RWPE2 (cell line): ENCODE measurements around the gene ZDHHC20.

Experiments used
- ATAC-seq: fragments of 200-7000 bp; cut with Tn5 transposase; 3 replicates; pipeline ENCODE4 v1.9.1; 2021; ENCODE audit warnings: low read depth
- DNase-seq: peaks from one replicate; pipeline ENCODE4 v3.0.0-alpha.2; 2020; ENCODE audit warnings: low spot score
- H3K27ac ChIP-seq: fragments of 450-650 bp; 2 replicates; pipeline ENCODE4 v1.5.1; 2017; ENCODE audit warnings: mild to moderate bottlenecking; ENCODE audit not compliant: poor library complexity, severe bottlenecking
- H3K27me3 ChIP-seq: fragments of 250-450 bp; sonication (Bioruptor Pico); 2 replicates; pipeline ENCODE4 v1.5.1; 2021; ENCODE audit warnings: mild to moderate bottlenecking, moderate library complexity; ENCODE audit not compliant: insufficient read depth, poor library complexity, severe bottlenecking
- H3K36me3 ChIP-seq: fragments of 250-450 bp; sonication (Bioruptor Pico); 2 replicates; pipeline ENCODE4 v1.5.1; 2020; ENCODE audit warnings: low read depth, mild to moderate bottlenecking, moderate library complexity
- H3K4me1 ChIP-seq: fragments of 250-450 bp; sonication (Bioruptor Pico); 2 replicates; pipeline ENCODE4 v1.5.1; 2021; ENCODE audit warnings: mild to moderate bottlenecking, moderate library complexity; ENCODE audit not compliant: insufficient read depth, poor library complexity, severe bottlenecking
- H3K4me3 ChIP-seq: fragments of 250-450 bp; sonication (Bioruptor Pico); 2 replicates; pipeline ENCODE4 v1.5.1; 2021; ENCODE audit warnings: mild to moderate bottlenecking, moderate library complexity; ENCODE audit not compliant: severe bottlenecking
- H3K9me3 ChIP-seq: fragments of 250-450 bp; sonication (Bioruptor Pico); 2 replicates; pipeline ENCODE4 v1.5.1; 2021; ENCODE audit warnings: mild to moderate bottlenecking, moderate library complexity; ENCODE audit not compliant: severe bottlenecking
- TF ChIP-seq, protein P1 (sequence below): fragments of 450-650 bp; IDR thresholded peaks from one replicate; pipeline ENCODE4 v1.5.1; 2017; ENCODE audit warnings: mild to moderate bottlenecking, moderate library complexity; ENCODE audit not compliant: poor library complexity, severe bottlenecking

The ZDHHC20 gene

DNA sequence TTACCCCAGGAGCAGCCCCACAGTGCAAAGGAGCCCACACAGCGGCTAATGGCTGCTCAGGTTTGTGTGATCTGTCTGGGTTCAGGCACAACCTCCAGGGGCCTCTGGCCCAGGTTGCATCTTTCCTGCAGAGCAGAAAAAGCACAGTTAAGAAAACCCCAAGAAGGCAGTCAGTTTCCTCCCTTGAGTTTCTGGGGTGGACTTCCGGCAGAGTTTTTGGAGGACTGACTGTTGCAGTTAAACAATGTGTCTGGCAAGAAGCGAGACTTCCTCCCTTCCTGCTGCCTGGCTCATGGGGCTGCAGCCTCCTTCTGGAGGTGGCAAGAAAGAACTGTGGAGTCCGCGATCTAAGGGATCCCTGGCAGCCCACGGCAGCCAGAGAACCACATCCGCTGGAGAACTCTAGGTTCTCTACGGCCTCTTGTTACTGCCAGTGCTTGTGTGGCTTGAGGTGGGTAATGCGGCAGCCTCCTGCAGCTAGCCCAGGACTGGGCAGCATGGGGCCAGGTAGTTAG lies 114.4 kb downstream of the ZDHHC20 start:
- TF ChIP-seq, protein P1, sequence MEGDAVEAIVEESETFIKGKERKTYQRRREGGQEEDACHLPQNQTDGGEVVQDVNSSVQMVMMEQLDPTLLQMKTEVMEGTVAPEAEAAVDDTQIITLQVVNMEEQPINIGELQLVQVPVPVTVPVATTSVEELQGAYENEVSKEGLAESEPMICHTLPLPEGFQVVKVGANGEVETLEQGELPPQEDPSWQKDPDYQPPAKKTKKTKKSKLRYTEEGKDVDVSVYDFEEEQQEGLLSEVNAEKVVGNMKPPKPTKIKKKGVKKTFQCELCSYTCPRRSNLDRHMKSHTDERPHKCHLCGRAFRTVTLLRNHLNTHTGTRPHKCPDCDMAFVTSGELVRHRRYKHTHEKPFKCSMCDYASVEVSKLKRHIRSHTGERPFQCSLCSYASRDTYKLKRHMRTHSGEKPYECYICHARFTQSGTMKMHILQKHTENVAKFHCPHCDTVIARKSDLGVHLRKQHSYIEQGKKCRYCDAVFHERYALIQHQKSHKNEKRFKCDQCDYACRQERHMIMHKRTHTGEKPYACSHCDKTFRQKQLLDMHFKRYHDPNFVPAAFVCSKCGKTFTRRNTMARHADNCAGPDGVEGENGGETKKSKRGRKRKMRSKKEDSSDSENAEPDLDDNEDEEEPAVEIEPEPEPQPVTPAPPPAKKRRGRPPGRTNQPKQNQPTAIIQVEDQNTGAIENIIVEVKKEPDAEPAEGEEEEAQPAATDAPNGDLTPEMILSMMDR, result no peak
- no peak for ATAC-seq
- Histone ChIP-seq H3K9me3 (no peaks in the 10 kb centered on the region), H3K27me3 (no peaks in the 10 kb centered on the region), H3K36me3 (no peaks in the 10 kb centered on the region), H3K27ac (no peak overlapping the region), H3K4me3 (no peak overlapping the region), H3K4me1 (no peaks in the 10 kb centered on the region)
- DNase-seq, result no peak

DNA sequence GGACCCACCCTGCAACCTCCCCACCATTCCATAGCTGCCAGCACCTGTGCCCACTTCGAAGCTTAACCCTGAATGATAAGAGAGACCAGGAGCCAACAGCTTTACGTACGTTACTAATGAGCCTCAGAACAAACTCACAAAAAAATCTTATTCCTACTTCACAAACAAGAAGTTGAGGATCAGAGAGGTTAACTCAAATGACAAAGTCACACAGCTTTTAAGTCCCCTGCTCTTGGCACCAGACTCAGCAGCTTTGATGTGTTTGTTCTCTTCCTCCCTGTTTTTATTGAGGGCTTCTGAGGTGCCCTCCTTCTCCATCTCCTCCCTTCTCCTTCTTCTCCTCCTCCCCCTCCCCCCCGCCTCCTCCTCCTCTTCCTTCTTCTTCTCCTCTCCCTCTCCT lies 115.4 kb downstream of the ZDHHC20 start:
- Histone ChIP-seq H3K4me1 (no peaks in the 10 kb centered on the region), H3K36me3 (no peaks in the 10 kb centered on the region), H3K27ac (no peak overlapping the region), H3K4me3 (no peak overlapping the region), H3K27me3 (no peaks in the 10 kb centered on the region), H3K9me3 (no peaks in the 10 kb centered on the region)
- DNase-seq, result no peak
- TF ChIP-seq, protein P1, result no peak
- no peak for ATAC-seq

DNA sequence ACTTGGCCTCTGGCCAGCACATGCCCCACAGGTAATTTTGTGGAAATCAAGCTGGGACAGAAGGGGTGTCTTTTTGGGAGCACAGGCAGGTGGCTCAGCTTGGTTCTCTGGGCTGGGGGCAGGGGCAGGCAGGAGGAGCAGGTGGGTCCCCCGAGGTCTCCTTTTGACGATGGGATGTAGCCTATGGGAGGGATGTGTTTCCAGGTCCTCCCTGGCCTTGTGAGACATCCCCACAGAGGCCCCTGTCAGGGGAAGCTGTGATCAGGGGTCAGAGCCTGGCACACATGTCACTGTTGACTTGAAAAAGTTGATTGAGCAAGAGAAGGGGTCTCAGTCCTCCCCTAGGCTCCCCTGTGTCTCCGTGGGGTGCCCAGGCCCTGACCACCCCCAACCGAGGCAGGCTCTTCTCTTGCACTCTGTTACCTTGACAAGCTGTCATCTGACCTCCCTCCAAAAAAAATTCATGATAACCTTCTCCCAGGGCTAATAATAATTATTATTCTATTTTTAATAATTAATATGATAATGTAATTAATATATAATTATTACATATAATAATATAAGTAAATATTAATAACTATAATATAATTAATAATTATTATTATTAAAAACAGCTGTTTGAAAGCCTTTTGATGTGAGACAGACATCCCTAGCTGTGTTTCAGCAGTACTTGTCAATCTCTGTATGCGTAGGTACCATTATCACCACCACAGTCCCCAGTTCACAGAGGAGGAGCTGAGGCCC lies 116.2 kb downstream of the ZDHHC20 start:
- H3K36me3 ChIP-seq, result no peaks in the 10 kb centered on the region
- H3K27ac ChIP-seq, result no peak overlapping the region
- DNase-seq, result no peak
- TF ChIP-seq, protein P1, result no peak
- no peak overlapping the region for H3K4me3 ChIP-seq
- H3K9me3 ChIP-seq, result no peaks in the 10 kb centered on the region
- H3K27me3 ChIP-seq, result no peaks in the 10 kb centered on the region
- no peak for ATAC-seq
- no peaks in the 10 kb centered on the region for H3K4me1 ChIP-seq

DNA sequence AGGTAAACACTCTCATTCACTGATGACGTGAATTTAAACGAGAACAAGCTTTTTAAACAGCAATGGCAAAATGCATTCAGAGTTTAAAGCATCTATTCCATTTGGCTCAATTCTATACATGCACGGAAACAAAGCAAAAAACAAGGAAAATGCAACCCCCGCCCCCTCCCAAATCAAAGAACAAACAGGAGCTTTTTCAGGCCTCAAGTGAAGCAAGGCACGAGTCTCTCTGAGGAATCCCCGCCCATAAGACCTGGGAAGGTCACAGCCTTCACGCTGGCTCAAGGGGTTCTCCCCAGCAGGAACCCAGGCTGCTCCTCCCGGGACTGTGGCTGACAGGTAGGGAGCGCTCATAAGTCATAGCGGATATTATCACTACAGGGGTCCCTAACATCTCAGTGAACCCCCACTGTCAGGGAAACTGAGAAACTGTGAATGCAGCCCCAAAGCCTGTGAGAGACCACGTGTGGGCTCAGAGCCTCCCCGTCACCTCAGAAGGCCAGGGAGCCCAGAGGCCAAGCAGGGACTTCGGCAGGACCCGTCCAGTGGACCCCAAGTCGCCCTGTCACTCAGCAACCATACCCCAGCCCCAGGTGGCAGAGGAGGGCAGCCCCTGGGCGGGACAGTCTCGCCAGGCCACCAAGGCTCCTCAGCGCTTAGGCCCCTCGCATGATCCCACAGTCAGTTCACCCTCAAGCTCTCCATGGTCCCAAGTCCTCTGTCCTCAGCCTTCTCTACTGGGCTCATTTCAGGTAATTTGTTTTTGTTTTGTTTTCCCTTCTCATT lies 117.3 kb downstream of the ZDHHC20 start:
- Histone ChIP-seq H3K4me3 (no peak overlapping the region), H3K27me3 (no peaks in the 10 kb centered on the region), H3K9me3 (no peaks in the 10 kb centered on the region), H3K4me1 (no peaks in the 10 kb centered on the region), H3K36me3 (no peaks in the 10 kb centered on the region), H3K27ac (no peak overlapping the region)
- TF ChIP-seq, protein P1, result no peak
- no peak for ATAC-seq
- no peak for DNase-seq
